ENCODE data around the gene TTC34. TPM values are rescaled to one million over a fixed set of nuclear protein-coding genes. Genes with fewer than 3 reads are reported as not detected.

The TTC34 gene
- polyA plus RNA-seq, 1 experiment: 0.11 TPM

- no peaks in the 10 kb centered on the region for H3K27me3 ChIP-seq (ENCODE audit: control insufficient read depth, insufficient read depth, low read length)
- no peak overlapping the region for H3K4me3 ChIP-seq (ENCODE audit: low read depth, low read length)
- no peak for DNase-seq (ENCODE audit: low read depth)
- TF ChIP-seq CTCF (IDR thresholded peaks at IDR 0.05; ENCODE audit: insufficient read depth, low read depth, low read length): no peak
- ChIA-PET CTCF (no interaction called here), POLR2A (no interaction called here)
- no peaks in the 10 kb centered on the region for H3K36me3 ChIP-seq (ENCODE audit: control insufficient read depth, insufficient read depth, low read length)
Observed at GRCh38 chr1:2807036-2807435, 5.5 kb upstream of the TTC34 start.

- DNase-seq (ENCODE audit: low read depth): no peak
- ChIA-PET CTCF (no interaction called here), POLR2A (no interaction called here)
- Histone ChIP-seq H3K36me3 (ENCODE audit: control insufficient read depth, insufficient read depth, low read length) (no peaks in the 10 kb centered on the region), H3K4me3 (ENCODE audit: low read depth, low read length) (no peak overlapping the region), H3K27me3 (ENCODE audit: control insufficient read depth, insufficient read depth, low read length) (no peaks in the 10 kb centered on the region)
- TF ChIP-seq CTCF (IDR thresholded peaks at IDR 0.05; ENCODE audit: insufficient read depth, low read depth, low read length): no peak
Observed at GRCh38 chr1:2806591-2806990, 5.1 kb upstream of the TTC34 start.

GRCh38 chr1:2805801-2806430 lies 4.4 kb upstream of the TTC34 start:
- no peak for TF ChIP-seq CTCF (IDR thresholded peaks at IDR 0.05; ENCODE audit: insufficient read depth, low read depth, low read length)
- DNase-seq (ENCODE audit: low read depth): no peak
- Histone ChIP-seq H3K4me3 (ENCODE audit: low read depth, low read length) (no peak overlapping the region), H3K27me3 (ENCODE audit: control insufficient read depth, insufficient read depth, low read length) (no peaks in the 10 kb centered on the region), H3K36me3 (ENCODE audit: control insufficient read depth, insufficient read depth, low read length) (no peaks in the 10 kb centered on the region)
- CTCF ChIA-PET: no interaction called here
- POLR2A ChIA-PET: no interaction called here

- Histone ChIP-seq H3K36me3 (ENCODE audit: control insufficient read depth, insufficient read depth, low read length) (no peaks in the 10 kb centered on the region), H3K27me3 (ENCODE audit: control insufficient read depth, insufficient read depth, low read length) (no peaks in the 10 kb centered on the region), H3K4me3 (ENCODE audit: low read depth, low read length) (no peak overlapping the region)
- ChIA-PET CTCF (no interaction called here), POLR2A (no interaction called here)
- no peak for DNase-seq (ENCODE audit: low read depth)
- TF ChIP-seq CTCF (IDR thresholded peaks at IDR 0.05; ENCODE audit: insufficient read depth, low read depth, low read length): no peak
Observed at GRCh38 chr1:2804628-2805351, 3.3 kb upstream of the TTC34 start.

GRCh38 chr1:2803931-2804627 lies 2.6 kb upstream of the TTC34 start:
- no peak overlapping the region for H3K4me3 ChIP-seq (ENCODE audit: low read depth, low read length)
- no peak for DNase-seq (ENCODE audit: low read depth)
- ChIA-PET POLR2A (no interaction called here), CTCF (no interaction called here)
- no peaks in the 10 kb centered on the region for H3K36me3 ChIP-seq (ENCODE audit: control insufficient read depth, insufficient read depth, low read length)
- TF ChIP-seq CTCF (IDR thresholded peaks at IDR 0.05; ENCODE audit: insufficient read depth, low read depth, low read length): no peak
- no peaks in the 10 kb centered on the region for H3K27me3 ChIP-seq (ENCODE audit: control insufficient read depth, insufficient read depth, low read length)
